ENCODE data around the gene ETS2.

ETS2 gene

GRCh38 chr21:38789275-38789674 lies 16.5 kb upstream of the ETS2 start:
- Mint-ChIP-seq H3K36me3 (ENCODE audit: low read depth) (no peaks in the 10 kb centered on the region), H3K27me3 (ENCODE audit: low read depth) (no peaks in the 10 kb centered on the region), H3K9me3 (peaks cover 5% of the 10 kb centered on the region), H3K4me3 (no peak overlapping the region), H3K4me1 (no peaks in the 10 kb centered on the region), H3K27ac (no peak overlapping the region)
- TF ChIP-seq CTCF (IDR thresholded peaks at IDR 0.05; ENCODE audit: unreplicated experiment in 3 of 3), result no peak

- no peak for TF ChIP-seq CTCF (IDR thresholded peaks at IDR 0.05; ENCODE audit: unreplicated experiment in 3 of 3)
- no peak overlapping the region for H3K4me3 Mint-ChIP-seq
Observed at GRCh38 chr21:38790059-38790458, 15.7 kb upstream of the ETS2 start.

GRCh38 chr21:38790961-38791360 lies 14.8 kb upstream of the ETS2 start:
- no peaks in the 10 kb centered on the region for H3K4me1 Mint-ChIP-seq
- H3K9me3 Mint-ChIP-seq, result peaks cover 3% of the 10 kb centered on the region
- peaks cover 9% of the 10 kb centered on the region for H3K27me3 Mint-ChIP-seq (ENCODE audit: low read depth)
- H3K27ac Mint-ChIP-seq, result no peak overlapping the region
- TF ChIP-seq CTCF (IDR thresholded peaks at IDR 0.05; ENCODE audit: unreplicated experiment in 3 of 3), result no peak
- no peak overlapping the region for H3K4me3 Mint-ChIP-seq
- H3K36me3 Mint-ChIP-seq (ENCODE audit: low read depth), result no peaks in the 10 kb centered on the region

More at GRCh38 chr21:38790059-38790458, 15.7 kb upstream of the ETS2 start:
- Mint-ChIP-seq H3K27me3 (ENCODE audit: low read depth) (peaks cover 2% of the 10 kb centered on the region), H3K4me1 (no peaks in the 10 kb centered on the region), H3K36me3 (ENCODE audit: low read depth) (no peaks in the 10 kb centered on the region), H3K9me3 (peaks cover 3% of the 10 kb centered on the region), H3K27ac (no peak overlapping the region)

GRCh38 chr21:38792676-38793459 lies 12.9 kb upstream of the ETS2 start:
- no peaks in the 10 kb centered on the region for H3K4me1 Mint-ChIP-seq
- H3K36me3 Mint-ChIP-seq (ENCODE audit: low read depth), result no peaks in the 10 kb centered on the region
- no peak overlapping the region for H3K4me3 Mint-ChIP-seq
- no peak overlapping the region for H3K27ac Mint-ChIP-seq
- no peak for TF ChIP-seq CTCF (IDR thresholded peaks at IDR 0.05; ENCODE audit: unreplicated experiment in 3 of 3)
- H3K9me3 Mint-ChIP-seq, result peaks cover 3% of the 10 kb centered on the region
- peaks cover 9% of the 10 kb centered on the region for H3K27me3 Mint-ChIP-seq (ENCODE audit: low read depth)

- Mint-ChIP-seq H3K36me3 (ENCODE audit: low read depth) (no peaks in the 10 kb centered on the region), H3K9me3 (peaks cover 3% of the 10 kb centered on the region), H3K4me3 (no peak overlapping the region), H3K27ac (no peak overlapping the region), H3K27me3 (ENCODE audit: low read depth) (peaks cover 11% of the 10 kb centered on the region), H3K4me1 (no peaks in the 10 kb centered on the region)
- TF ChIP-seq CTCF (IDR thresholded peaks at IDR 0.05; ENCODE audit: unreplicated experiment in 3 of 3), result no peak
Observed at GRCh38 chr21:38793926-38794713, 11.6 kb upstream of the ETS2 start.
